HG03097 (cell line): ENCODE measurements around the gene RANBP1.

Experiments used
- ATAC-seq: cut with Tn5 transposase; IDR thresholded peaks from one replicate; pipeline ENCODE4 v1.9.1; 2021; ENCODE audit not compliant: unreplicated experiment, low FRiP score

The RANBP1 gene

GRCh38 chr22:20087319-20088262, 28.3 kb upstream of the RANBP1 start:
- no peak for ATAC-seq

GRCh38 chr22:20088263-20088648, 27.6 kb upstream of the RANBP1 start:
- no peak for ATAC-seq

- no peak for ATAC-seq
These were observed 26.5 kb upstream of the RANBP1 start for GRCh38 chr22:20089226-20089976.

- ATAC-seq, result no peak
These were observed 25.8 kb upstream of the RANBP1 start for GRCh38 chr22:20089977-20090729.

GRCh38 chr22:20090730-20091240, 25.1 kb upstream of the RANBP1 start:
- no peak for ATAC-seq

- no peak for ATAC-seq
These were observed 24.0 kb upstream of the RANBP1 start for GRCh38 chr22:20091690-20092476.

- no peak for ATAC-seq
These were observed 23.4 kb upstream of the RANBP1 start for GRCh38 chr22:20092477-20092854.

- ATAC-seq, result no peak
These were observed 22.3 kb upstream of the RANBP1 start for GRCh38 chr22:20093418-20094196.

- no peak for ATAC-seq
These were observed 21.6 kb upstream of the RANBP1 start for GRCh38 chr22:20094197-20094807.

GRCh38 chr22:20095521-20095920, 20.4 kb upstream of the RANBP1 start:
- no peak for ATAC-seq

GRCh38 chr22:20096574-20097420, 19.1 kb upstream of the RANBP1 start:
- ATAC-seq, result no peak

GRCh38 chr22:20099099-20099711, 16.7 kb upstream of the RANBP1 start:
- no peak for ATAC-seq

GRCh38 chr22:20101638-20102037, 14.3 kb upstream of the RANBP1 start:
- no peak for ATAC-seq

GRCh38 chr22:20102203-20102780, 13.6 kb upstream of the RANBP1 start:
- ATAC-seq, result no peak

GRCh38 chr22:20105456-20106204, 10.3 kb upstream of the RANBP1 start:
- no peak for ATAC-seq

GRCh38 chr22:20106205-20106848, 9.6 kb upstream of the RANBP1 start:
- ATAC-seq, result no peak
